ENCODE data around the gene ABCC9. TPM values are rescaled to one million over a fixed set of nuclear protein-coding genes. Genes with fewer than 3 reads are reported as not detected.

ABCC9 gene
- total and polyA plus RNA-seq, 2 donors (not counting 3 experiments of a cell fraction or from before 2014, with no cell fraction given) = under 0.01 TPM; not detected in 1

DNA sequence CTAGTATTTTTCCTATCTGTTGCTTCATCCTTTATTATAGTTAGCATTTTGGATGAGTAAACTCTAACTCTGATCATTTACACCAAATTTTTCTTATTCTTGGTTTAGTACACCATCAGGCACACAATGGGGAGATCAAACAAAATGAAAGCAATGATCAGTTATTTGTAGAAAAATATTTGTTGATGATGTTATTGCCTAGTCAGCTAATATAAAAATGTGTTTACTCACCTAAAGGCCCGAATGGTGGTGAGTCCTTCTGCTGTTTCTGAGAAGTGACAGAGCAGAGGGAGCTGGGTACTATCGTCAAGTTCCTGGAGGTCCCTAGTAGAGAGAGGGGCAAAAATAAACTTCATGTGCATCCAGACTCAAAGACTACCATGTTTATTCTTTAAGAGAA is 103.4 kb downstream of the ABCC9 start:
- Histone ChIP-seq H2AFZ (ENCODE audit: low read depth, low read length) (no peak overlapping the region), H3K9me3 (replicated peaks; ENCODE audit: control insufficient read depth, insufficient read depth, low read length) (no peaks in the 10 kb centered on the region), H3K9ac (replicated peaks; ENCODE audit: extremely low read depth, insufficient read depth, low read length) (no peak overlapping the region), H3K4me3 (replicated peaks in 1 of 3; ENCODE audit: insufficient read depth in 1 of 3, low read depth in 1 of 3, low read length in 3 of 3) (no peak overlapping the region), H3K4me2 (ENCODE audit: insufficient read depth, low read length) (no peak overlapping the region), H3K4me1 (ENCODE audit: control insufficient read depth, extremely low read depth, insufficient read depth, low read length) (no peaks in the 10 kb centered on the region), H3K9me1 (replicated peaks; ENCODE audit: control insufficient read depth, extremely low read depth, insufficient read depth, low read length) (no peaks in the 10 kb centered on the region), H3K36me3 (ENCODE audit: control insufficient read depth in 2 of 2, extremely low read depth in 1 of 2, insufficient read depth in 2 of 2, low read length in 2 of 2) (no peaks in the 10 kb centered on the region), H3K79me2 (ENCODE audit: control insufficient read depth, insufficient read depth, low read length) (no peaks in the 10 kb centered on the region), H3K27me3 (ENCODE audit: control insufficient read depth in 2 of 2, insufficient read depth in 2 of 2, low read length in 2 of 2) (no peaks in the 10 kb centered on the region), H4K20me1 (replicated peaks; ENCODE audit: control insufficient read depth, extremely low read depth, insufficient read depth, low read length) (no peaks in the 10 kb centered on the region), H3K27ac (ENCODE audit: insufficient read depth, low read depth, low read length) (no peak overlapping the region)
- dilution Hi-C loops (cut with MboI; ENCODE audit: extremely low pct_ligation_motif_present, low sequenced_read_pairs) (no loop called here), intact Hi-C loops (cut with micrococcal nuclease) (no loop called here)
- FAIRE-seq (no peak), DNase-seq (ENCODE audit: low read depth, low spot score) (no peak)
- ChIA-PET POLR2A (no interaction called here), CTCF (interaction anchor here (1.0 kb wide), 1 partner anchor 15 kb away, joined by 3 read pairs; no protein-coding TSS in a partner anchor)
- no TSS peak for BruUV-seq (replicated peaks)
- TF ChIP-seq EZH2 (IDR thresholded peaks at IDR 0.05; ENCODE audit: borderline replicate concordance, low read depth, low read length, severe bottlenecking) = no peak
- TF ChIP-seq POLR2AphosphoS5 (IDR thresholded peaks at IDR 0.05; ENCODE audit: insufficient read depth, low read depth, low read length) = no peak
- no peak for TF ChIP-seq JUN (IDR thresholded peaks at IDR 0.05; ENCODE audit: borderline replicate concordance, insufficient read depth, insufficient read length, low read depth)
- TF ChIP-seq, protein P1, sequence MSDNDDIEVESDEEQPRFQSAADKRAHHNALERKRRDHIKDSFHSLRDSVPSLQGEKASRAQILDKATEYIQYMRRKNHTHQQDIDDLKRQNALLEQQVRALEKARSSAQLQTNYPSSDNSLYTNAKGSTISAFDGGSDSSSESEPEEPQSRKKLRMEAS (IDR thresholded peaks at IDR 0.05; ENCODE audit: insufficient read depth, insufficient read length) = no peak
- TF ChIP-seq, protein P2, sequence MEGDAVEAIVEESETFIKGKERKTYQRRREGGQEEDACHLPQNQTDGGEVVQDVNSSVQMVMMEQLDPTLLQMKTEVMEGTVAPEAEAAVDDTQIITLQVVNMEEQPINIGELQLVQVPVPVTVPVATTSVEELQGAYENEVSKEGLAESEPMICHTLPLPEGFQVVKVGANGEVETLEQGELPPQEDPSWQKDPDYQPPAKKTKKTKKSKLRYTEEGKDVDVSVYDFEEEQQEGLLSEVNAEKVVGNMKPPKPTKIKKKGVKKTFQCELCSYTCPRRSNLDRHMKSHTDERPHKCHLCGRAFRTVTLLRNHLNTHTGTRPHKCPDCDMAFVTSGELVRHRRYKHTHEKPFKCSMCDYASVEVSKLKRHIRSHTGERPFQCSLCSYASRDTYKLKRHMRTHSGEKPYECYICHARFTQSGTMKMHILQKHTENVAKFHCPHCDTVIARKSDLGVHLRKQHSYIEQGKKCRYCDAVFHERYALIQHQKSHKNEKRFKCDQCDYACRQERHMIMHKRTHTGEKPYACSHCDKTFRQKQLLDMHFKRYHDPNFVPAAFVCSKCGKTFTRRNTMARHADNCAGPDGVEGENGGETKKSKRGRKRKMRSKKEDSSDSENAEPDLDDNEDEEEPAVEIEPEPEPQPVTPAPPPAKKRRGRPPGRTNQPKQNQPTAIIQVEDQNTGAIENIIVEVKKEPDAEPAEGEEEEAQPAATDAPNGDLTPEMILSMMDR (IDR thresholded peaks at IDR 0.05; ENCODE audit: extremely low read depth in 1 of 2, insufficient read depth in 1 of 2, low read depth in 1 of 2, low read length in 2 of 2) = no peak
- TF ChIP-seq POLR2A (IDR thresholded peaks at IDR 0.05; ENCODE audit: low read depth, low read length) = no peak
- no peak for TF ChIP-seq FOS (IDR thresholded peaks at IDR 0.05; ENCODE audit: borderline replicate concordance, insufficient read depth, low read length)
- no peak for TF ChIP-seq GATA2 (IDR thresholded peaks at IDR 0.05; ENCODE audit: insufficient read depth, insufficient read length, low read depth, low read length)
